Body of pancreas (tissue), 4 donors: ENCODE results near the gene MFSD1.

Experiments
- CTCF ChIP-seq, 7 experiments: fragments of 450-650 bp in 4 of 7; fragments of 200-600 bp in 3 of 7; sonication (generic) in 3 of 7; IDR thresholded peaks; one replicate each; pipeline ENCODE4 v1.5.1; 2016 to 2019; ENCODE audit warnings: antibody characterized with exemption in 7 of 7
- POLR2A ChIP-seq, 3 donors: fragments of 450-650 bp; IDR thresholded peaks; one replicate each; pipeline ENCODE4 v1.6.1; 2016; ENCODE audit warnings: antibody characterized with exemption in 3 of 3, mild to moderate bottlenecking in 2 of 3

- TF ChIP-seq CTCF (IDR thresholded peaks at IDR 0.05) (no peak), POLR2A (IDR thresholded peaks at IDR 0.05) (no peak)
Measured at GRCh38 chr3:158830391-158830790, 28.5 kb downstream of the MFSD1 start.
